ENCODE results near the gene WNT5A. TPM values are rescaled to one million over a fixed set of nuclear protein-coding genes. Genes with fewer than 3 reads are reported as not detected.

WNT5A gene
- total RNA-seq, 4 donors from 2014 or later: 6.2 to 96.5 (median 23.1) TPM

- no peaks in the 10 kb centered on the region for H3K27me3 ChIP-seq
- TF ChIP-seq CTCF (IDR thresholded peaks at IDR 0.05): no peak
- TF ChIP-seq POLR2A (IDR thresholded peaks at IDR 0.05): no peak
- intact Hi-C loops (cut with DNase I; ENCODE audit: low total_unique reads): no loop called here
- H3K4me1 ChIP-seq: no peaks in the 10 kb centered on the region
- no peak overlapping the region for H3K27ac ChIP-seq
- H3K36me3 ChIP-seq: no peaks in the 10 kb centered on the region
- H3K9me3 ChIP-seq: no peaks in the 10 kb centered on the region
- no peak for DNase-seq
- no peak overlapping the region for H3K4me3 ChIP-seq
These were observed 45.6 kb downstream of the WNT5A start for GRCh38 chr3:55441499-55441898.

GRCh38 chr3:55440104-55440708, 46.9 kb downstream of the WNT5A start:
- no peaks in the 10 kb centered on the region for H3K4me1 ChIP-seq
- intact Hi-C loops (cut with DNase I; ENCODE audit: low total_unique reads): no loop called here
- H3K27me3 ChIP-seq: no peaks in the 10 kb centered on the region
- no peak for DNase-seq
- no peaks in the 10 kb centered on the region for H3K9me3 ChIP-seq
- H3K36me3 ChIP-seq: no peaks in the 10 kb centered on the region
- TF ChIP-seq POLR2A (IDR thresholded peaks at IDR 0.05) (no peak), CTCF (IDR thresholded peaks at IDR 0.05) (no peak)
- no peak overlapping the region for H3K27ac ChIP-seq
- no peak overlapping the region for H3K4me3 ChIP-seq

GRCh38 chr3:55439657-55440056, 47.4 kb downstream of the WNT5A start:
- no peak for DNase-seq
- intact Hi-C loops (cut with DNase I; ENCODE audit: low total_unique reads): no loop called here
- TF ChIP-seq CTCF (IDR thresholded peaks at IDR 0.05): no peak
- TF ChIP-seq POLR2A (IDR thresholded peaks at IDR 0.05): no peak
- Histone ChIP-seq H3K4me1 (no peaks in the 10 kb centered on the region), H3K27me3 (no peaks in the 10 kb centered on the region), H3K36me3 (no peaks in the 10 kb centered on the region), H3K27ac (no peak overlapping the region), H3K9me3 (no peaks in the 10 kb centered on the region), H3K4me3 (no peak overlapping the region)

GRCh38 chr3:55436644-55437043, 50.5 kb downstream of the WNT5A start:
- Histone ChIP-seq H3K27ac (no peak overlapping the region), H3K4me3 (no peak overlapping the region), H3K27me3 (no peaks in the 10 kb centered on the region), H3K4me1 (no peaks in the 10 kb centered on the region), H3K9me3 (no peaks in the 10 kb centered on the region), H3K36me3 (no peaks in the 10 kb centered on the region)
- no peak for DNase-seq
- no peak for TF ChIP-seq POLR2A (IDR thresholded peaks at IDR 0.05)
- TF ChIP-seq CTCF (IDR thresholded peaks at IDR 0.05): no peak
- intact Hi-C loops (cut with DNase I; ENCODE audit: low total_unique reads): no loop called here

- intact Hi-C loops (cut with DNase I; ENCODE audit: low total_unique reads): no loop called here
- Histone ChIP-seq H3K27ac (no peak overlapping the region), H3K4me1 (no peaks in the 10 kb centered on the region), H3K27me3 (no peaks in the 10 kb centered on the region), H3K36me3 (no peaks in the 10 kb centered on the region), H3K4me3 (no peak overlapping the region), H3K9me3 (no peaks in the 10 kb centered on the region)
- DNase-seq: no peak
- TF ChIP-seq POLR2A (IDR thresholded peaks at IDR 0.05) (no peak), CTCF (IDR thresholded peaks at IDR 0.05) (no peak)
These were observed 51.6 kb downstream of the WNT5A start for GRCh38 chr3:55435491-55435890.

Measured in uterus (tissue), 4 donors.